HG02885 (cell line): ENCODE measurements around the gene LRFN2.

Experiments used
- ATAC-seq: cut with Tn5 transposase; IDR thresholded peaks from one replicate; pipeline ENCODE4 v1.9.1; 2021; ENCODE audit warnings: mild to moderate bottlenecking; ENCODE audit not compliant: unreplicated experiment, poor library complexity

Gene LRFN2

GRCh38 chr6:40443842-40444241, 143.3 kb downstream of the LRFN2 start:
- no peak for ATAC-seq

GRCh38 chr6:40442591-40442990, 144.6 kb downstream of the LRFN2 start:
- no peak for ATAC-seq

DNA sequence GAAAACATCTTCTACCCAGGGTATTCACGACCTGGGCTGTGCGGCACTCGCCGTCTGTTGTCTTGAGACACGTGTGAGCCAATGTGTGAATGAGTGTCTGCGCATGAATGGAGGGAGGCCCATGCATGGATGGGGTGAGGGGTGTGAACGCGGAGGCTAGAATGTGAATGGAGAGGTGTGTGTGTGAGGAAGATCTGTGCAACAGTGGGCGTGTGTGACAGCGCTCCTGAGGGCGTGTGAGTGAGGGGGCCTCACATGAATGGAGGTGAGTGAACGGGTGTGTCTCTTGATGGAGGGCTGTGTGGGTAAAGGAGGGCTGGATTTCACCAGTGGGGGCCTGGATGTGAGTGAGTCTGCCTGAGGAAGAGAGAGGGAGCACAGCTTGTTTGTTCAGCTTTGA, 146.0 kb downstream of the LRFN2 start:
- no peak for ATAC-seq

DNA sequence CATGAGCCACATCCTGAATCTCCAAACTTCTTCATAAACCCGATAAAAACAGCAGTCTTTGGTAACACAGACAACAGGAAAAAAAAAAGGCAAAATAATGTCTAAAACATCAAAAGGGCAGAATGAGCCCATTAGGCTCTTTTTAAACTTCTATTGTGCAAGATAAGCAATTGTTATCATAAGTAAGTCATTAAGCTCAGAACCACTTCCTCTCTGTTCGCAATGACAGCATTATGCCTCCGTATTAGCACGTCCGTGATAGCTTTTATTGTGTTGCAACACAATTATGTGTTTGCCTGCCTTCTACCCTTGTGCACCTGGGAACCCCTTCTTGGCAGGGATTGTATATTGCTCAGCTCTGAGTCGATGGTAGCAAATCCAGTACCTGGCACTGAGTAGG, 147.1 kb downstream of the LRFN2 start:
- ATAC-seq, result no peak

GRCh38 chr6:40439026-40439800, 148.0 kb downstream of the LRFN2 start:
- ATAC-seq, result no peak

- ATAC-seq, result no peak
Measured at GRCh38 chr6:40438246-40438887, 148.8 kb downstream of the LRFN2 start.

DNA sequence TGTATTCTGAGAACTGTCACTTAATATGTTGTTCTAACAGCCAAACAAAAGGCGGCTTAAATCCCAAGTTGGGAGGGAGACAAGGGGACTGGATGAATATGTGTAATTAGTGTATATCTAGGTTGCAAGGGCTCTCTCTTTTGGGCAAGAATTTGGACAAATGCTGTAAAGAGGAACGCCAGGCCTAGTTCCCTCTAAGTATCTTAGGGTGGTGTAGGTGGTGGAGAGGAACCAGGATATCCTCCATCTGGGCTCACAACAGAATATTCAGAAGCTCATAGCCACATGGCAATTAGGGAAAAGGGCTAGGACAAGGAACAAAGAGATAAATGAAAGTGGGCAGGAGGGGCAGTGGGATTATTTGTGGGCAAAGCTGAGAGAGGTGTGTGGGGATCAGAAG, 149.5 kb downstream of the LRFN2 start:
- ATAC-seq, result no peak

GRCh38 chr6:40436685-40437604, 150.2 kb downstream of the LRFN2 start:
- no peak for ATAC-seq

DNA sequence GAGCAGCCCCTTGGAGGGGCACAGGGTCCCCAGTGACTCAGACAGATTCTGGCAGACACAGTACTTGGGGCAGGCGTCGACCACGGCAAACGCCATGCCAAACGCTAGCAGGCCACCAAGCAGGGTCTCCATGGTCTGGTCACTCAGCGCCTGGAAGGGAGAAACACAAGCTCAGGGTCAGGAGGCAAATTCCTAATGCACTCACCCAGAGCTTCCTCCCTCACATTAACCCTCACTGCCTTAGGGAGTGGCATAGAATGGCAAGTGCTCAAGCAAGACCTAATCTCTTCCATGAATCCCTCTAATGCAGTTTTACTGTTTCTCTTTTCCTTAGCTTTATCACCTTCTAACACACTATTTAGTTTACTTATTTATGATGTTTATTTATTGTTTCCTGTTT, 154.2 kb downstream of the LRFN2 start:
- no peak for ATAC-seq

DNA sequence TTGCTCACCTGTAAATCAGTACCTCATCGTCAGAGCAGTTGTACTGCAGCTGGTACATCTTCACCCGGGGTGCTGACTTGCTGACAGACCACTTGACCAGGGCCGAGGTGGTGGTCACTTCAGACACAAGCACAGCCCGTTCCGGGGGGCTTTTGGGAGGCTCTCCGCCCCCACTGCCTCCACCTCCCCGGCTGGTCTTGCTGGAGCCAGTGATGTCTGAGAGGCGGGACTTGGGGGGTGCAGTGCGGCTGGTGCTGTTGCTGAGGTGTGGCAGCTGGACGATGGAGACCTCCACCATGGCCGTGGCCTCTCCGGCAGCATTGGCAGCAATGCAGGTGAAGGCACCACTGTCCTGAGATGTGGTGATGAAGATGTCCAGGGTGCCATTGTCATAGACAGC, 155.5 kb downstream of the LRFN2 start:
- no peak for ATAC-seq

- ATAC-seq, result no peak
Measured at GRCh38 chr6:40427196-40427595, 160.0 kb downstream of the LRFN2 start.

- no peak for ATAC-seq
Measured at GRCh38 chr6:40426346-40427066, 160.7 kb downstream of the LRFN2 start.

DNA sequence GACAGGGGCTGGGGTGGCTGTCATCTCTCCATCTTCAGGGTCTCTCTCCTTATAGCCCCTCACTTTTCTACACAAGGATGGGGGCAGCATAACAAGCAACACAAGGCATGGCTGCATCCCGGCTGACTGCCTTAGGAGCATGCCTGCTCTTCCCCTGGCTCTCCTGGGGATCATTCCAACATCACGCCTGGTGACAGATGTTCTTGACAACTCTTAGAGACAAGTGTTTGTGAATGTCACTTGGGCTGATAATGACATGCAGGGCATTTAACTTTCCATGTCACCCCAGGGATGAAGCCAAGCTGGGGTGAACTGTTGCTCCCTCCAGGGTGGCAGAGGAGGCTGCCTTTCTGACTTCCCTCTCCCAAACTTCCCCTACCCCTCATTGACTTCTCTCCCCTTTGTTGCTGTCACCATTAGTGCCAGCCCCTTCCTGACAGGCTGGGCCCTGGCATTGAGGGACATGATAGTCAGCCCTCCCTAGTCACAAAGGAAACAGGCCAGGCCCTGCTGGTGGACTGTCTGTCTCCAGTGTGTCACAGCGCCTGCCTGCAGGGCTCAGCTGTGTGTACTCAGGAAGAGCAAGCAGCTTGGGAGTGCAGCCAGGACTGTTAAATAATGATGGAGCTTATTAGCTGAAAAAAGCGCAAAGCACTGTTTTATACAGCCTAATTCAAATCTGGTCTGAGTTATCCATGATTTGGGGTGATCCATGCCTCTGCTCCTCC, 161.8 kb downstream of the LRFN2 start:
- no peak for ATAC-seq

DNA sequence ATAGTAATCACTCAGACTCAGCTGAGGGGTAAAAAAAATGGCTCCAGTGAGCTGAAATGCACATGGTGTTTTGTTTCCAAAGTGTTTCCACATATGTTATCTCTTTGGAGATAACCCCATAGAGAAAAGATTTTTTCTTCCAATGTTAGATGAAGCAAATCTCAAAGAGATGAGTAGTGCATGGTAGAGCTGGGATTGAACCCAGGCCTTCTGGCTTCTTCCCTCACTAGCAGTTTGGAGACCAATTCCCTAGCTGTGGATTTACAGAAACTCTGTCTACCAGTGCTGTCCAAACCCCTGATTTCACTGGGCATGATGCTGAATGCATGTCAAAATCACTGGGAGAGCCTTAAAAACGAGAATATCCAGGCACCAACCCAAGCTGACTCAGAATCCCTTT, 165.1 kb downstream of the LRFN2 start:
- ATAC-seq, result no peak

GRCh38 chr6:40419946-40420728, 167.0 kb downstream of the LRFN2 start:
- no peak for ATAC-seq

- no peak for ATAC-seq
Measured at GRCh38 chr6:40419377-40419776, 167.8 kb downstream of the LRFN2 start.

- no peak for ATAC-seq
Measured at GRCh38 chr6:40417031-40417430, 170.1 kb downstream of the LRFN2 start.

- no peak for ATAC-seq
Measured at GRCh38 chr6:40414617-40415016, 172.5 kb downstream of the LRFN2 start.

- ATAC-seq, result no peak
Measured at GRCh38 chr6:40413239-40413638, 173.9 kb downstream of the LRFN2 start.
